Measurements from ENCODE around the gene CPB2.

The CPB2 gene

GRCh38 chr13:46106839-46107371 lies 2.1 kb upstream of the CPB2 start:
- no peak for TF ChIP-seq CTCF (IDR thresholded peaks at IDR 0.05; ENCODE audit: low read depth, low read length)
- H3K4me3 ChIP-seq (ENCODE audit: low read depth, low read length) = no peak overlapping the region

GRCh38 chr13:46103037-46103436 lies 1.8 kb downstream of the CPB2 start:
- TF ChIP-seq CTCF (IDR thresholded peaks at IDR 0.05; ENCODE audit: low read depth, low read length) = no peak
- H3K4me3 ChIP-seq (ENCODE audit: low read depth, low read length) = no peak overlapping the region

- TF ChIP-seq CTCF (IDR thresholded peaks at IDR 0.05; ENCODE audit: low read depth, low read length) = no peak
- H3K4me3 ChIP-seq (ENCODE audit: low read depth, low read length) = no peak overlapping the region
Observed at GRCh38 chr13:46102255-46102605, 2.6 kb downstream of the CPB2 start.

- no peak overlapping the region for H3K4me3 ChIP-seq (ENCODE audit: low read depth, low read length)
- TF ChIP-seq CTCF (IDR thresholded peaks at IDR 0.05; ENCODE audit: low read depth, low read length) = no peak
Observed at GRCh38 chr13:46101484-46102254, 3.2 kb downstream of the CPB2 start.

GRCh38 chr13:46101002-46101401 lies 3.8 kb downstream of the CPB2 start:
- no peak overlapping the region for H3K4me3 ChIP-seq (ENCODE audit: low read depth, low read length)
- no peak for TF ChIP-seq CTCF (IDR thresholded peaks at IDR 0.05; ENCODE audit: low read depth, low read length)

- H3K4me3 ChIP-seq (ENCODE audit: low read depth, low read length) = no peak overlapping the region
- no peak for TF ChIP-seq CTCF (IDR thresholded peaks at IDR 0.05; ENCODE audit: low read depth, low read length)
Observed at GRCh38 chr13:46100191-46100815, 4.5 kb downstream of the CPB2 start.

- TF ChIP-seq CTCF (IDR thresholded peaks at IDR 0.05; ENCODE audit: low read depth, low read length) = no peak
- H3K4me3 ChIP-seq (ENCODE audit: low read depth, low read length) = no peak overlapping the region
Observed at GRCh38 chr13:46097663-46098062, 7.2 kb downstream of the CPB2 start.
